ENCODE results near the gene NDFIP2. TPM values are rescaled to one million over a fixed set of nuclear protein-coding genes. Genes with fewer than 3 reads are reported as not detected.

The NDFIP2 gene
- total and polyA plus RNA-seq, 4 donors = 6.4 to 14.7 (median 13.7) TPM

DNA sequence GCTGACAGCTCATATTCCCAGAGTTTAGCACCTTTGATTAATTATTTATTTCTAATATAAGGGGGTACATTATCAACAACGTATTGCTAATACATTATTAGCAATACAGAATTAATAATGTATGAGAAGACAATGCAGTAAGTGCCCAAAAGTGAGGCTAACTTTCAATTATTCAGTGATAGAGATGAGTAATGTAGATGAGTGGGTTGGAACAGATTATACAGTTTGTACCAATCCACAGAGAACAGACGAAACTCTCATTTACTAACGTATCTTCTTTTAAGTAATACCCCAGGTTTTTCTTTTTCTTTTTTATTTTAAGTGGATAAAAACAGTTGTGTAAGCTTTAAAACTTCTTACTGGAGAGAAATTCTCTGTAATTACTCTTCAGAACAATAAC is 38.2 kb upstream of the NDFIP2 start:
- ATAC-seq (ENCODE audit: low FRiP score) (no peak), DNase-seq (no peak)
- Histone ChIP-seq H3K9me3 (ENCODE audit: control insufficient read depth, low read length) (no peaks in the 10 kb centered on the region), H3K36me3 (ENCODE audit: control insufficient read depth in 1 of 2, insufficient read depth in 2 of 2, low read length in 1 of 2) (no peaks in the 10 kb centered on the region), H3K27me3 (ENCODE audit: control insufficient read depth in 1 of 2, insufficient read depth in 2 of 2, low read length in 1 of 2) (no peaks in the 10 kb centered on the region), H3K27ac (ENCODE audit: low read depth in 1 of 2, low read length in 2 of 2) (no peak overlapping the region), H3K4me1 (ENCODE audit: control insufficient read depth in 1 of 2, insufficient read depth in 2 of 2, low read length in 2 of 2) (peaks cover 0 to under 1% of the 10 kb centered on the region in 2 donors), H3K4me3 (ENCODE audit: low read length in 2 of 2) (no peak overlapping the region)
- 79 to 86% methylated on average over 3 of the region's 3 CpGs for WGBS, 2 donors
- intact Hi-C loops (cut with DNase I) = no loop called here

- no peak overlapping the region for H3K4me3 ChIP-seq (ENCODE audit: low read length in 2 of 2)
- DNase-seq (no peak), ATAC-seq (ENCODE audit: low FRiP score) (no peak)
- intact Hi-C loops (cut with DNase I) = no loop called here
- H3K27ac ChIP-seq (ENCODE audit: low read depth in 1 of 2, low read length in 2 of 2) = no peak overlapping the region
- 84 to 87% methylated on average over 11 of the region's 11 CpGs for WGBS, 2 donors
- no peaks in the 10 kb centered on the region for H3K36me3 ChIP-seq (ENCODE audit: control insufficient read depth in 1 of 2, insufficient read depth in 2 of 2, low read length in 1 of 2)
- H3K4me1 ChIP-seq (ENCODE audit: control insufficient read depth in 1 of 2, insufficient read depth in 2 of 2, low read length in 2 of 2) = peaks cover 0 to 2% of the 10 kb centered on the region in 2 donors
- no peaks in the 10 kb centered on the region for H3K27me3 ChIP-seq (ENCODE audit: control insufficient read depth in 1 of 2, insufficient read depth in 2 of 2, low read length in 1 of 2)
- no peaks in the 10 kb centered on the region for H3K9me3 ChIP-seq (ENCODE audit: control insufficient read depth, low read length)
Measured at GRCh38 chr13:79445968-79446645, 34.8 kb upstream of the NDFIP2 start.

DNA sequence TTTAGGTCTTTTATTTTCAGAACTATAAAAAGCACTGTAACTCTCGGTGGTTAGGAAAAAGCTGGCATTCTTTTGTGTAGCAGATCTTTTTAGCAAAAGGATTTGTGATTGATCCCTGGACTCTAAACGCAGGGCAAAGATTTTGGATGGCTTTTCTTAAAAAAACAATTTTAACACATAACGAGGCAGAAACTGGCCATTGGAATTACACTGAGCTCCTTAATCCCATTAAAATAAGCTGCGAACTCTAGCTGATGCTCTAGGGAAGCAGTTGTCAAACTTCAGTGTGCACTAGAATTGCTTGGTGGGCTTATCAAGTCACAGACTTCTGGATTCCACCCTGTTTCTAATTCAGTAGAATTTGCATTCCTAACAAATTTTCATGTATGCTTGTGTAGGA is 33.8 kb upstream of the NDFIP2 start:
- DNase-seq = no peak
- WGBS, 2 donors = 43% methylated on average over 4 of the region's 4 CpGs
- H3K36me3 ChIP-seq (ENCODE audit: control insufficient read depth in 1 of 2, insufficient read depth in 2 of 2, low read length in 1 of 2) = no peaks in the 10 kb centered on the region
- intact Hi-C loops (cut with DNase I) = no loop called here
- H3K4me3 ChIP-seq (ENCODE audit: low read length in 2 of 2) = no peak overlapping the region
- no peak for ATAC-seq (ENCODE audit: low FRiP score)
- peaks cover 0 to 2% of the 10 kb centered on the region in 2 donors for H3K4me1 ChIP-seq (ENCODE audit: control insufficient read depth in 1 of 2, insufficient read depth in 2 of 2, low read length in 2 of 2)
- H3K27me3 ChIP-seq (ENCODE audit: control insufficient read depth in 1 of 2, insufficient read depth in 2 of 2, low read length in 1 of 2) = no peaks in the 10 kb centered on the region
- H3K27ac ChIP-seq (ENCODE audit: low read depth in 1 of 2, low read length in 2 of 2) = no peak overlapping the region
- H3K9me3 ChIP-seq (ENCODE audit: control insufficient read depth, low read length) = no peaks in the 10 kb centered on the region

DNA sequence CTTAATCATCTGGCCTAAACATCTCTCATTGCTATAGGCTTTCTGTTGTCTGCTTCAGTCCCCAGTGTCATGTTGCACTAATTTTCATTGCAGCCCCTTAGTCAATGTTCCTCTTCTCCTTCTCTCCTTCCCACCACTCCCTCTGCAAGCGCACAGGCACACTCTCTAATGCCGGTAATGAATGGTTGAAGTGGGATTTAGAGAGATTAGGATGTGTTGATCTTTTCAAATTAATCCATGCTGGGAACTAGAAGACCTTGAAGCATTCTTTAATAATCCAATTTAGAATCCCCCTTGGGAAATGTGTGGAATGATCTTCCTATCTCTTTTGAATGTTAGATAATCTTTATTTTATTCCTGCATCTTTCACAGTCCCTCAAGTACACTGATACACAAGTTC is 33.2 kb upstream of the NDFIP2 start:
- Histone ChIP-seq H3K27ac (ENCODE audit: low read depth in 1 of 2, low read length in 2 of 2) (no peak overlapping the region), H3K27me3 (ENCODE audit: control insufficient read depth in 1 of 2, insufficient read depth in 2 of 2, low read length in 1 of 2) (no peaks in the 10 kb centered on the region), H3K4me1 (ENCODE audit: control insufficient read depth in 1 of 2, insufficient read depth in 2 of 2, low read length in 2 of 2) (peaks cover 0 to 2% of the 10 kb centered on the region in 2 donors), H3K36me3 (ENCODE audit: control insufficient read depth in 1 of 2, insufficient read depth in 2 of 2, low read length in 1 of 2) (no peaks in the 10 kb centered on the region), H3K4me3 (ENCODE audit: low read length in 2 of 2) (no peak overlapping the region), H3K9me3 (ENCODE audit: control insufficient read depth, low read length) (no peaks in the 10 kb centered on the region)
- WGBS, 2 donors = 74 to 80% methylated on average over 2 of the region's 2 CpGs
- ATAC-seq (ENCODE audit: low FRiP score) = no peak
- intact Hi-C loops (cut with DNase I) = no loop called here
- no peak for DNase-seq

- Histone ChIP-seq H3K27ac (ENCODE audit: low read depth in 1 of 2, low read length in 2 of 2) (no peak overlapping the region), H3K9me3 (ENCODE audit: control insufficient read depth, low read length) (no peaks in the 10 kb centered on the region), H3K27me3 (ENCODE audit: control insufficient read depth in 1 of 2, insufficient read depth in 2 of 2, low read length in 1 of 2) (no peaks in the 10 kb centered on the region), H3K4me1 (ENCODE audit: control insufficient read depth in 1 of 2, insufficient read depth in 2 of 2, low read length in 2 of 2) (peaks cover 0 to 2% of the 10 kb centered on the region in 2 donors), H3K4me3 (ENCODE audit: low read length in 2 of 2) (no peak overlapping the region), H3K36me3 (ENCODE audit: control insufficient read depth in 1 of 2, insufficient read depth in 2 of 2, low read length in 1 of 2) (no peaks in the 10 kb centered on the region)
- no peak for DNase-seq
- intact Hi-C loops (cut with DNase I) = no loop called here
- no peak for ATAC-seq (ENCODE audit: low FRiP score)
- 54 to 57% methylated on average over 1 of the region's 1 CpG for WGBS, 2 donors
Measured at GRCh38 chr13:79448413-79448812, 32.5 kb upstream of the NDFIP2 start.

DNA sequence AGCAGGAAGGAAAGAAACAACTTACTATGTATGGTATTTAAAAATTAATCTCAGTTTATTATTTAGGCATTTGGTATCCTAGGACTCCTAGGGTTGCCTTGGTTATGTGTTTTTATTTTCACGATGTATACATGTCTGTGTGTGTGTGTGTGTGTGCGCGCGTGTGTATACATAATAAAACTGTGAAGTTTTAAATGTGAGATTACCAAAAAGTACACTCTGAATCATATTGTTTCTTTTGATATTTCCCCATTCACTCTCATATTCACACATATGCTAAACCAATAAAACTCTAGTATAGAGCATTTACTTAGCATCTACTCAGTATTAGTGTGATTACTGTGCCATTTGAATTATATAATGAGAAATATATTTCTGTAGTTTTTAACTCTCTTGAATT is 30.8 kb upstream of the NDFIP2 start:
- H3K4me1 ChIP-seq (ENCODE audit: control insufficient read depth in 1 of 2, insufficient read depth in 2 of 2, low read length in 2 of 2) = peaks cover 0 to 2% of the 10 kb centered on the region in 2 donors
- 96 to 97% methylated on average over 4 of the region's 4 CpGs for WGBS, 2 donors
- ATAC-seq (ENCODE audit: low FRiP score) = no peak
- H3K27me3 ChIP-seq (ENCODE audit: control insufficient read depth in 1 of 2, insufficient read depth in 2 of 2, low read length in 1 of 2) = no peaks in the 10 kb centered on the region
- DNase-seq = no peak
- intact Hi-C loops (cut with DNase I) = no loop called here
- H3K9me3 ChIP-seq (ENCODE audit: control insufficient read depth, low read length) = no peaks in the 10 kb centered on the region
- H3K36me3 ChIP-seq (ENCODE audit: control insufficient read depth in 1 of 2, insufficient read depth in 2 of 2, low read length in 1 of 2) = no peaks in the 10 kb centered on the region
- no peak overlapping the region for H3K27ac ChIP-seq (ENCODE audit: low read depth in 1 of 2, low read length in 2 of 2)
- no peak overlapping the region for H3K4me3 ChIP-seq (ENCODE audit: low read length in 2 of 2)

GRCh38 chr13:79451500-79451962 is 29.4 kb upstream of the NDFIP2 start:
- no peak overlapping the region for H3K4me3 ChIP-seq (ENCODE audit: low read length in 2 of 2)
- no peak overlapping the region for H3K27ac ChIP-seq (ENCODE audit: low read depth in 1 of 2, low read length in 2 of 2)
- no peaks in the 10 kb centered on the region for H3K27me3 ChIP-seq (ENCODE audit: control insufficient read depth in 1 of 2, insufficient read depth in 2 of 2, low read length in 1 of 2)
- H3K9me3 ChIP-seq (ENCODE audit: control insufficient read depth, low read length) = no peaks in the 10 kb centered on the region
- no peak for ATAC-seq (ENCODE audit: low FRiP score)
- H3K4me1 ChIP-seq (ENCODE audit: control insufficient read depth in 1 of 2, insufficient read depth in 2 of 2, low read length in 2 of 2) = peaks cover 0 to 2% of the 10 kb centered on the region in 2 donors
- DNase-seq = no peak
- intact Hi-C loops (cut with DNase I) = no loop called here
- no peaks in the 10 kb centered on the region for H3K36me3 ChIP-seq (ENCODE audit: control insufficient read depth in 1 of 2, insufficient read depth in 2 of 2, low read length in 1 of 2)
- 42 to 44% methylated on average over 3 of the region's 3 CpGs for WGBS, 2 donors

GRCh38 chr13:79452239-79452913 is 28.6 kb upstream of the NDFIP2 start:
- no peaks in the 10 kb centered on the region for H3K27me3 ChIP-seq (ENCODE audit: control insufficient read depth in 1 of 2, insufficient read depth in 2 of 2, low read length in 1 of 2)
- peaks cover 0 to 2% of the 10 kb centered on the region in 2 donors for H3K4me1 ChIP-seq (ENCODE audit: control insufficient read depth in 1 of 2, insufficient read depth in 2 of 2, low read length in 2 of 2)
- intact Hi-C loops (cut with DNase I) = no loop called here
- WGBS, 2 donors = 33 to 42% methylated on average over 3 of the region's 3 CpGs
- H3K27ac ChIP-seq (ENCODE audit: low read depth in 1 of 2, low read length in 2 of 2) = no peak overlapping the region
- no peak overlapping the region for H3K4me3 ChIP-seq (ENCODE audit: low read length in 2 of 2)
- ATAC-seq (ENCODE audit: low FRiP score) (no peak), DNase-seq (no peak)
- no peaks in the 10 kb centered on the region for H3K9me3 ChIP-seq (ENCODE audit: control insufficient read depth, low read length)
- H3K36me3 ChIP-seq (ENCODE audit: control insufficient read depth in 1 of 2, insufficient read depth in 2 of 2, low read length in 1 of 2) = no peaks in the 10 kb centered on the region

GRCh38 chr13:79455331-79455730 is 25.6 kb upstream of the NDFIP2 start:
- H3K27ac ChIP-seq (ENCODE audit: low read depth in 1 of 2, low read length in 2 of 2) = no peak overlapping the region
- no peak overlapping the region for H3K4me3 ChIP-seq (ENCODE audit: low read length in 2 of 2)
- no peaks in the 10 kb centered on the region for H3K4me1 ChIP-seq (ENCODE audit: control insufficient read depth in 1 of 2, insufficient read depth in 2 of 2, low read length in 2 of 2)
- H3K27me3 ChIP-seq (ENCODE audit: control insufficient read depth in 1 of 2, insufficient read depth in 2 of 2, low read length in 1 of 2) = no peaks in the 10 kb centered on the region
- no peak for ATAC-seq (ENCODE audit: low FRiP score)
- 93 to 94% methylated on average over 7 of the region's 7 CpGs for WGBS, 2 donors
- no peaks in the 10 kb centered on the region for H3K9me3 ChIP-seq (ENCODE audit: control insufficient read depth, low read length)
- no peaks in the 10 kb centered on the region for H3K36me3 ChIP-seq (ENCODE audit: control insufficient read depth in 1 of 2, insufficient read depth in 2 of 2, low read length in 1 of 2)
- DNase-seq = no peak
- intact Hi-C loops (cut with DNase I) = no loop called here

All from aorta (tissue), 5 donors.